Adipose tissue (tissue), 3 donors: Measurements from ENCODE around the gene NPLOC4. TPM values are rescaled to one million over a fixed set of nuclear protein-coding genes. Genes with fewer than 3 reads are reported as not detected.
"Not testable (repeated sequence)": the region's sequence is repeated elsewhere in the genome, so short reads cannot be mapped to it uniquely, and the experiment has no call there.

ENCODE experiments used
- H3K27ac ChIP-seq: one replicate; pipeline ENCODE4 v1.5.1; 2013; ENCODE audit warnings: low read depth, low read length
- WGBS, 3 donors: extraction: QIAGEN DNeasy Blood & Tissue Kit; methylation state at CpG; one replicate each; pipeline ENCODE4 v1.1.7; 2013; 5-methylcytosine and 5-hydroxymethylcytosine counted together
- polyA plus RNA-seq, 3 donors: library from polyadenylated mRNA; stranded (reverse); fragments of 200-250 nt; gene quantifications; one replicate each; pipeline ENCODE4 v1.2.3, GENCODE V29; 2013
- donor health status: healthy with polysubstance abuse.
- donor health status: Bipolar disorder and iron deficiency.
- donor health status: healthy.

The NPLOC4 gene
- polyA plus RNA-seq, result 10 to 100 TPM; 21.9 to 53.4 (median 30.8) TPM

GRCh38 chr17:81636505-81637288 is at the start of gene NPLOC4, which contains the start of gene TSPAN10:
NPLOC4 (minus strand) TSS chr17:81637112; CDS start chr17:81636930, 182 bp downstream.
TSPAN10 (plus strand) TSS chr17:81637196; CDS start chr17:81642413, 5,217 bp downstream.
- peak within 1 kb of the TSS; percentile 5 for H3K27ac ChIP-seq
- WGBS, 3 donors, result 0% methylated on average over 47 to 77 of the region's 77 CpGs

- 91 to 93% (median 92%) methylated on average over 19 to 20 of the region's 20 CpGs for WGBS, 3 donors
- H3K27ac ChIP-seq, result no peak overlapping the region
Observed at GRCh38 chr17:81686614-81687013, 49.7 kb upstream of the NPLOC4 start.

DNA sequence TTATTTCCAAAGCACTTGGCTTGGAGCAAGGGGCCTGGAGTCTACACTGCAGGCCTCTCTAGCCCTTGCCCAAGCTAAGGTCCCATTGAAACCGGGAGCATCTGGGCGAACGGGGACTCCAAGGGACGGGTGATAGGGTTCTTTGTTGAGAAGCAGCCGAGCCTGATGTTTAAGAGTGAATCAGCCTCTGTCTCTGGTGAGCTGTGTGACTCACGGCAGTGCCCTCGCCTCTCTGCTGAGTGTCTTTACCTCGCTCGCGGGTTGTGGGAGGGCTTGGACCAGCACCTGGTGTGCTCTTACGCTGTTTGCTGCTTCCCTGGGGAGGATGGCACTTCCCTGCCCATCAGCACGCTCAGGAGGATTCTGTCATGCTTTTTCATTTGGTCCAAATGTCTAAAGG is 48.2 kb upstream of the NPLOC4 start:
- 67 to 75% (median 73%) methylated on average over 12 of the region's 12 CpGs for WGBS, 3 donors

GRCh38 chr17:81684442-81684911 is 47.6 kb upstream of the NPLOC4 start:
- 1 to 4% (median 3%) methylated on average over 16 of the region's 16 CpGs for WGBS, 3 donors

More for the DNA sequence above, 48.2 kb upstream of the NPLOC4 start:
- H3K27ac ChIP-seq, result no peak overlapping the region

GRCh38 chr17:81683584-81684441 is 46.9 kb upstream of the NPLOC4 start, which contains the start of the genes ARL16 and HGS:
ARL16 (minus strand) TSS chr17:81683797; CDS start chr17:81683753, 44 bp downstream.
HGS (plus strand) TSS chr17:81684011; CDS start chr17:81684067, 56 bp downstream.
- H3K27ac ChIP-seq, result no peak within 1 kb of the TSS
- WGBS, 3 donors, result 0 to 1% (median 0%) methylated on average over 100 to 112 of the region's 112 CpGs

More at GRCh38 chr17:81684442-81684911, 47.6 kb upstream of the NPLOC4 start:
- no peak overlapping the region for H3K27ac ChIP-seq

DNA sequence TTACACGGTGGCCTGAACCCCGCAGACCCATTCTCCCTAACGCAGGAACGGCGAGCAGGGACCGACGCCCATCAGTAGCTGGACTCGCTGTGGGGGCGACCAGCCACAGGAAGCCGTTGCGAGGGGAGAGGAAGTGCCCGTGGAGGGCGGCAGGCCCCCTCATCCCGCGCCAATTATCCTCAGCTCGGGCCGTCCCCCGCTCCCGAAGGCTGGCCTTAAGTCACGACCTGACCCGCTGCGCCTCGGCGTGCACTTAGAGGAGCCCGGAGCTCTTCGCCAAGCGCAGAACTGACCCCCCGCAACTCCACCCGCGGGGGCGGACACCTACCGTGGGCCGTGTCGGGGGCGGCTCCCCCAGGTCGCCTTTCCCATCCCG is 46.3 kb upstream of the NPLOC4 start:
- WGBS, 3 donors, result 0 to 1% (median 0%) methylated on average over 29 to 37 of the region's 37 CpGs
- H3K27ac ChIP-seq, result no peak overlapping the region

DNA sequence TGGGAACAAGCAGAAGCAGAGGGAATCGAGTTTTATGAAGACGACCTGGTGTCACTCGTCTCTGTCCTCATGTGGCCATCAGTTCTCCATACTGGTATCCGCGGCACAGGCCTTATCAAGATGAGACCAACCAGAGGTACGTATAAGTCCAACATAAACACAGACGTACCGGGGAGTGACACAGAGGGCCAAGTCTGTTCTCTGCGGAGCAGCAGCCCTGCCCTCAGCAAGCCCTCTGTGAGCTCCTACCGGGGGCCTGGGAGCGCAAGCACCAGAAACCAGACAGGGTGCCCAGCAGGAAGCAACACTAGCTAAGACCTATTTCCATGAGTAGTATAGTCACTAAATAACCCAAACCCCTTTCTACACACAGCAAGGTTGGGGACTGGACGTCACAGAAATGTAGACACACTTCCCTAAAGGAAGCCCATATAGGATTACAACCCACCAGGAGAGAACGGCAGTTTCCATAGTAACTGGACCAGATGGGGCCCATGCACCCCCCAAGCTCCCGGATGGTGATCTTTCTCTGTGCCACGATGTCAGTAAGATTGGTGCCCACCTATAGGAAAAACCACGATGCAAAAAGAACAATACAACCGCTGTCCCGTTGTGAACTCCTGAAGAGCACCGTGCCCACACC is 45.8 kb upstream of the NPLOC4 start:
- no peak overlapping the region for H3K27ac ChIP-seq
- 32 to 41% (median 35%) methylated on average over 19 of the region's 19 CpGs for WGBS, 3 donors

DNA sequence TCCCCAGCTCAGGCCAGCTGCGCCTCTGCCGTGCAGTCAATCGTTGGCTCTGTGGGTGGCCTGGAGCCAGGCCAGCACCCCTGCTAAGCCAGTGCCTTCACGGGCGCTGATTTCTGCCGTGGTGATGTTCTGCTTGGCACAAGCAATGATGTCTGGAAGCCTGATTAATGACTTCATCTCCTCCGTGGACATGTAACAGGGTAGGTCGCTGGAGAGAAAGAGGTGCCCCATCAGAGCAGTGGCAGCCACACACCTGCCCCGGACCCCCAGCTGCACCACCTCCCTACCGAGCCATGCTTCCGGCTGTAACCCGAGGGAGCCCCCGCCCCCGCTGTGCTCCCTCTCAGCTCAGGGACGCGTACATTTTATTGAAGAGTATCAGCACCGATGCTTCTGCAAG is 44.8 kb upstream of the NPLOC4 start:
- no peak overlapping the region for H3K27ac ChIP-seq
- 57 to 80% (median 79%) methylated on average over 17 of the region's 17 CpGs for WGBS, 3 donors

DNA sequence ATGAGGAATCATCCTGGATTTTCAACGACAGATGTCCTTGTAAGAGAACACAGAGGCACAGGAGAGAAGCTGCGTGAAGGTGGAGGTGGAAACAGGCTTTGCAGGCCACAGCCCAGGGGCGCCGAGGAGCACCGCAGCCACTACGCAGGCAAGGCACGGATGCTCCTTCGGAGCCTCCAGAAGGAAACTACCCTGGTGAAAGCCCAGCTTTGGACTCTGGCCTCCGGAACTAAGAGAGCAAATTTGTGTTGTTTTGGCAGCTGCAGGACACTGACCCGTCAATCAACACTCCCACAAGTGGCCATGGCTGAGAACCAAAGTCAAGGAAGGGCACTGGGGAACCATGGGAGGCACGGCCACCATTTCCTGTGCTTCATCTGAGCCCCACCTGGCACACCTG is 43.2 kb upstream of the NPLOC4 start:
- WGBS, 3 donors, result 81 to 86% (median 84%) methylated on average over 11 of the region's 11 CpGs
- no peak overlapping the region for H3K27ac ChIP-seq

GRCh38 chr17:81676906-81677305 is 40.0 kb upstream of the NPLOC4 start:
- 80 to 93% (median 92%) methylated on average over 17 of the region's 17 CpGs for WGBS, 3 donors
- no peak overlapping the region for H3K27ac ChIP-seq

DNA sequence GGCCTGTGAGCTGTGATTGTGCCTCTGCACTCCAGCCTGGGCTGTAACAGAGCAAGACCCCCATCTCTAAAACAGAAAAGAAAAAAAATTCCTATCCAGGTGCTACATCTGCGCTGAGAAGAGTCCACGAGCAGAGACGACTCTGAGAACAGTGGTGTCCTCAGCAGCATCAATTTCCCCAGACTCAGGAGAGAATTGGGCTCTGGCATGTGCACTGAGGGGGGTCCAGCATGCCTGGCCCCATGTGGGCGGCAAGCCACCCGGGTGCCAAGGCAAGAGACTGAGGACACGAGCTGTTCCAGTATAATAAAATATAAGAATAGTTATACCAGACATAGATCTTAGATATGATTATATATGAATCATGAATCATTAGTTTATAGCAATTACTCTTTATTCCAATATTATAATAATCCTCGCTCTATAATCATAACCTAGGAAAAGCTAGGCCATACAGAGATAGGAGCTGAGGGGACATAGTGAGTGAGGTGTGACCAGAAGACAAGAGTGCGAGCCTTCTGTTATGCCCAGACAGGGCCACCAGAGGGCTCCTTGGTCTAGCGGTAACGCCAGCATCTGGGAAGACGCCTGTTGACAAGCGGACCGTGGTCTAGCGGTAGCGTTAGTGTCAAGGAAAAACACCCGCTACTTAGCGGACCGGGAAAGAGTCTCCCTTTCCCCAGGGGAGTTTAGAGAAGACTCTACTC is 38.8 kb upstream of the NPLOC4 start:
- H3K27ac ChIP-seq, result not testable (repeated sequence)
- 34 to 46% (median 40%) methylated on average over 18 of the region's 18 CpGs for WGBS, 3 donors

DNA sequence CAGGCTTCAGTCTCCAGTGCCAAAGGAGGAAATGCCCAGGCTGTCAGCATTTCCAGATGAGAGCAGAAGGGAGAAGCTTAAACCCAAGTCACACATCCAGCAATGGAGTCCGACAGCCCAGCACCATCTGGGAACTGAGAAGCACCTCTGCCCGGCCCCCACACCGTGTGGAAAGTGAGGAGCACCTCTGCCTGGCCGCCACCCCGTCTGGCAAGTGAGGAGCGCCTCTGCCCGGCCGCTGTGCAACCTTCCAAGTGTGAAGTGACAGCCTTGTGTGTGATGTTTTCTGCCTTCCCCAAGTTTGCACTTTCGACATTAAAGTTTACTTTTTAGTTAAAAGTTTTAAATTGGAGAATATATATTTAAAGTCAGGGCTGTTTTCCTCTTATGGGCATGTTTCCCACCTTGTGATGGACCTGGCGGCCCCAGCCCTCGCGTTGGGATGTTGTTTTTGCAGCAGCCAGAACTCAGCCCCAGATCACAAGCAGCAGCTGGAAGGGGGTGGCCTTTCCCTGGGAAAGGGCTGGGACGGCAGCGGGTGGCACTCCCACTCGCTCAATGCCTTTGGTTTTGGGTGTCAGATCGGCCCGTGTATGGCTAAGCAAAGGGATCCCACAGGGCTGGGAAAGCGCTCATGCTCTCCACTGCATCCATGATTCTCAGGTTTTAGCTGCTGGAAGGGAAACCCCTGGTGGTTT is 36.8 kb upstream of the NPLOC4 start:
- H3K27ac ChIP-seq, result no peak overlapping the region
- 83 to 85% (median 84%) methylated on average over 18 of the region's 18 CpGs for WGBS, 3 donors

DNA sequence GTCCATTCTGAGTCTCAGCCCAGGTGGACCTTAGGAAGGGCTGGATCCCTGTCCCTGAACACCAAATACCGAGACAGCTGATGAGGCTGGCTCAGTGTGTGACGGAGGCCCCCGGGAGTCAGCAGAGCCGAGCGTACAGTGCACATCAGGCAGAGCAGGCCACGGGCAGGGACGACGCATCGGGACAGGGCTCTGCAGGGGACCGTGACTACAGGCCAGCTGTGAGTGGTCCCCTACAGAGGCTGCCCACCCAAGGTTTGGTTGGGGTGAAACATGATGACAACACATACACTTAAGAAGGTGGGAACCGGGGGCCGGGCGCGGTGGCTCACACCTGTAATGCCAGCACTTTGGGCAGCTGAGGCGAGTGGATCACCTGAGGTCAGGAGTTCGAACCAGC is 36.0 kb upstream of the NPLOC4 start:
- WGBS, 3 donors, result 92 to 95% (median 93%) methylated on average over 13 to 16 of the region's 16 CpGs
- H3K27ac ChIP-seq, result no peak overlapping the region

DNA sequence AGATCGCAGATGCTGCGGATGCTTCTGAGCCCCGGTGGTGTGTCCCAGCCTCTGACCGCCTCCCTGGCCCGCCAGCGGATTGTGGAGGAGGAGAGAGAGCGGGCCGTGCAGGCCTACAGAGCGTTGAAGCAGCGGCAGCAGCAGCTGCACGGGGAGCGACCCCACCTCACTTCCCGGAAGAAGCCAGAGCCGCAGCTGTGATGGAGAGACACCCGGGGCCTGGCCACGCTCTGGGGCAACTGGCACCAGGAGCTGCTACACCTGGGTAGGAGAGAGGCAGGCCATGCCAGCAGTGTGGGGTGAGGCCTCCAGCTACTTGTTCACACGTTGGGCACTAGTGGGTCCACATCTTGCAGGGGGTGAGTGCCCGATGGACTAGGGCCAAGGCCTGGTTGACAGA is 35.6 kb upstream of the NPLOC4 start:
- no peak overlapping the region for H3K27ac ChIP-seq
- WGBS, 3 donors, result 78 to 89% (median 84%) methylated on average over 18 of the region's 18 CpGs

DNA sequence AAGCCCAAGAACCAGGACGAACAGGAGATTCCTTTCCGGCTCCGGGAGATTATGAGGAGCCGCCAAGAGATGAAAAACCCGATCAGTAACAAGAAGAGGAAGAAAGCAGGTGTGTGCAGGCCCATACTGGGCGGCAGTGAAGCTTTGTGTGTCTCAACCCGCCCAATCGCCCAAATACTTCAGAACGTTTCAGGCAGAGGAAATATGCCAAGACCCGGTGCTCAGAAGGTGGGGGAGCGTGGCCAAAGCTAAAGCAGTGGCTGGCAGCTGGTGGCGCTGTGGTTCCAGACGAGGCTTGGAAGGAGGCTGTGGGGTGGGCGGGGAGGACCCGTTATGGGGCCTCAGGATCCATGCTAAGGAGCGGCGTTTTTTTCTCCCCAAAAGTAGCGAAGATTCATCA is 30.8 kb upstream of the NPLOC4 start:
- WGBS, 3 donors, result 82 to 84% (median 84%) methylated on average over 18 of the region's 18 CpGs
- H3K27ac ChIP-seq, result no peak overlapping the region

DNA sequence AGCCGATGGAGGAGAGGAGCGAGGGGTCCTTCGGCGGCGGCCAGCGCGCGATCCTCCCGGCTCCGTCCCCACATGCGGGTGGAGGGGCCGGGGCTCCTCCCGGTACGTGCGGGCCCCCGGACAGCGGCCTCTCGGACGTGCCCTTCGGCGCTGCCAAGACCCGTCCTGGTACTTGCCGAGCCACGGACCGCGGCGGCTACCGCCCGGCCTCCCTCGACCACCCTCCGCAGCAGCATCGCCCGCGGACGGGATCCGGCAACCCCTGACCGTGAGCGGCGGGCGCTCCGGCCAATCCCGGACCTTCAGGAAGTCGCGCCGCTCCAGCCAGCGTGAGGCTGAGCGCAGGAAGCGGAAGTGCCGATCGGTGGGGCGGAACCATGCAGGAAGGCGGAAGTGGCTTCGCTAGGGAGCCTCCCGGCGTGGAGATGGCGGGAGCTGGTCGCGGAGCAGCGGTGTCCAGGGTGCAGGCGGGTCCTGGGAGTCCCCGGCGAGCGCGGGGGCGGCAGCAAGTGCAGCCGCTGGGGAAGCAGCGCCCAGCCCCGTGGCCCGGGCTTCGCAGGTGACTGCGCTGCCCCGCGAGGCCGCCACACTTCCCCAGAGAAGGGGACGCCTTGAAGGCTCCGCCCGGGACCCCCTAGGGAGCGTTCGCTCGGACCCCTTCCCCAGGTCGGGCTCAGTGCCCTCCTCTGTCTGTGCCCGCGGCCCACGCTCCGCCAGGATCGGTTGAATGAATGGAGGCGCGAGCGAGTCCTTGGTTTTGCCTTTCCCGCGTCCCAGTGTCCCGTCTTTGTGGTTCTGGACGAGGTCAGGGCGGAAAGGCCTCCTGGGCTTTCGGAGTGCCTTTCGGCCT is 29.7 kb upstream of the NPLOC4 start, which contains the start of the genes CCDC137 and OXLD1:
Gene CCDC137 (plus strand): TSS at position 396 of the 850 bp plus-strand sequence. CDS start 30 bp downstream, at position 426.
Gene OXLD1 (minus strand): TSS at position 264 of the 850 bp plus-strand sequence. CDS start 28 bp downstream, at position 236.
- 0 to 1% (median 0%) methylated on average over 88 to 96 of the region's 96 CpGs for WGBS, 3 donors
- peak within 1 kb of the TSS; percentile 29 for H3K27ac ChIP-seq
